ENCODE data around the gene LSM2. TPM values are rescaled to one million over a fixed set of nuclear protein-coding genes. Genes with fewer than 3 reads are reported as not detected.
"Not testable (repeated sequence)": the region's sequence is repeated elsewhere in the genome, so short reads cannot be mapped to it uniquely, and the experiment has no call there.

LSM2 gene
- total RNA-seq, 4 donors from 2014 or later: 37.1 to 119 (median 58.7) TPM

DNA sequence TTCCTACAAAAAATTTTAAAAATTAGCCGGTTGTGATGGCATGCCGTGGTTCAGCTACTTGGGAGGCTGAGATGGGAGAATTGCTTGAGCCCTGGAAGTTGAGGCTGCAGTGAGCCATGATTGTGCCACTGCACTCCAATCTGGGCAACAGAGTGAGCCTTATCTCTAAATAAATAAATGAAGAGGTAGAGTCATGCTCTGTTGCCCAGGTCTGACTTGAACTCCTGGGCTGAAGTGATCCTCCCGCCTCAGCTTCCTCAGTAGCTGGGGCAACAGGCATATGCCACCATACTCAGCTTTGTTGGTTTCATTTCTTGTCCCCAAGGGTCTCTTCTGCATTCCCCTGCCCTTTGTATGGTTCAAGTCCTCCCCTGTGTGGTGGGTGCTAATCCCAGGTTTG, 37.7 kb upstream of the LSM2 start:
- Histone ChIP-seq H3K4me3 (no peak overlapping the region), H3K4me1 (no peaks in the 10 kb centered on the region), H3K9me3 (no peaks in the 10 kb centered on the region), H3K27ac (no peak overlapping the region), H3K27me3 (no peaks in the 10 kb centered on the region), H3K36me3 (no peaks in the 10 kb centered on the region)
- TF ChIP-seq, protein P1, sequence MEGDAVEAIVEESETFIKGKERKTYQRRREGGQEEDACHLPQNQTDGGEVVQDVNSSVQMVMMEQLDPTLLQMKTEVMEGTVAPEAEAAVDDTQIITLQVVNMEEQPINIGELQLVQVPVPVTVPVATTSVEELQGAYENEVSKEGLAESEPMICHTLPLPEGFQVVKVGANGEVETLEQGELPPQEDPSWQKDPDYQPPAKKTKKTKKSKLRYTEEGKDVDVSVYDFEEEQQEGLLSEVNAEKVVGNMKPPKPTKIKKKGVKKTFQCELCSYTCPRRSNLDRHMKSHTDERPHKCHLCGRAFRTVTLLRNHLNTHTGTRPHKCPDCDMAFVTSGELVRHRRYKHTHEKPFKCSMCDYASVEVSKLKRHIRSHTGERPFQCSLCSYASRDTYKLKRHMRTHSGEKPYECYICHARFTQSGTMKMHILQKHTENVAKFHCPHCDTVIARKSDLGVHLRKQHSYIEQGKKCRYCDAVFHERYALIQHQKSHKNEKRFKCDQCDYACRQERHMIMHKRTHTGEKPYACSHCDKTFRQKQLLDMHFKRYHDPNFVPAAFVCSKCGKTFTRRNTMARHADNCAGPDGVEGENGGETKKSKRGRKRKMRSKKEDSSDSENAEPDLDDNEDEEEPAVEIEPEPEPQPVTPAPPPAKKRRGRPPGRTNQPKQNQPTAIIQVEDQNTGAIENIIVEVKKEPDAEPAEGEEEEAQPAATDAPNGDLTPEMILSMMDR (IDR thresholded peaks at IDR 0.05): no peak
- TF ChIP-seq POLR2A (IDR thresholded peaks at IDR 0.05): no peak
- DNase-seq: no peak
- intact Hi-C loops (cut with DNase I; ENCODE audit: low total_unique reads): no loop called here

DNA sequence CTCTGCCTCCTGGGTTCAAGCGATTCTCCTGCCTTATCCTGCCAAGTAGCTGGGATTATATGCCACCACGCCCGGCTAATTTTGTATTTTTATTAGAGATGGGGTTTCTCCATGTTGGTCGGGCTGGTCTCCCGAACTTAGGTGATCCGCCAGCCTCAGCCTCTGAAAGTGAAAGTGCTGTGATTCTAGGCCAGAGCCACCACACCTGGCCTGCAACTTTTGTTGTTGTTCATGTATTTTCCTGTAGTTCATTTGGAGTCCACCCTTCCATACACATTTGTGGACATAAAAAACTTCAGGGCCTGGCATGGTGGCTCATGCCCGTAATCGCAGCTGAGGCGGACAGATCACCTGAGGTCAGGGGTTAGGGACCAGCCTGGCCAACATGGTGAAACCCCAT, 35.3 kb upstream of the LSM2 start:
- Histone ChIP-seq H3K27me3 (no peaks in the 10 kb centered on the region), H3K4me1 (peaks cover 0 to 6% of the 10 kb centered on the region in 2 donors), H3K27ac (no peak overlapping the region), H3K36me3 (no peaks in the 10 kb centered on the region), H3K9me3 (no peaks in the 10 kb centered on the region), H3K4me3 (no peak overlapping the region)
- no peak for TF ChIP-seq POLR2A (IDR thresholded peaks at IDR 0.05)
- TF ChIP-seq, protein P1 (IDR thresholded peaks at IDR 0.05): no peak
- intact Hi-C loops (cut with DNase I; ENCODE audit: low total_unique reads): no loop called here
- DNase-seq: no peak

DNA sequence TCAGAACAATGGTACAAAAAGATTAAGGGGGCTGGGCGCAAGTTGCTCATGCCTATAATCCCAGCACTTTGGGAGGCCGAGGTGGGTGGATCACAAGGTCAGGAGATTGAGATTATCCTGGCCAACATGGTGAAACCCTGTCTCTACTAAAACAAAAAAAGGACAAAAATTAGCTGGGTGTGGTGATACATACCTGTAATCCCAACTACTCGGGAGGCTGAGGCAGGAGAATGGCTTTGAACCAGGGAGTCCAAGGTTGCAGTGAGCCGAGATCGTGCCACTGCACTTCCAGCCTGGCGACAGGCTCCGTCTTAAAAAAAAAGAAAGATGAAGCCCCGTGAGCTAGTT, 33.0 kb upstream of the LSM2 start:
- H3K36me3 ChIP-seq; H3K4me3 ChIP-seq; DNase-seq; H3K9me3 ChIP-seq; H3K27ac ChIP-seq; H3K27me3 ChIP-seq; intact Hi-C loops (cut with DNase I; ENCODE audit: low total_unique reads): not testable (repeated sequence)
- peaks cover 0 to 12% of the 10 kb centered on the region in 2 donors for H3K4me1 ChIP-seq

DNA sequence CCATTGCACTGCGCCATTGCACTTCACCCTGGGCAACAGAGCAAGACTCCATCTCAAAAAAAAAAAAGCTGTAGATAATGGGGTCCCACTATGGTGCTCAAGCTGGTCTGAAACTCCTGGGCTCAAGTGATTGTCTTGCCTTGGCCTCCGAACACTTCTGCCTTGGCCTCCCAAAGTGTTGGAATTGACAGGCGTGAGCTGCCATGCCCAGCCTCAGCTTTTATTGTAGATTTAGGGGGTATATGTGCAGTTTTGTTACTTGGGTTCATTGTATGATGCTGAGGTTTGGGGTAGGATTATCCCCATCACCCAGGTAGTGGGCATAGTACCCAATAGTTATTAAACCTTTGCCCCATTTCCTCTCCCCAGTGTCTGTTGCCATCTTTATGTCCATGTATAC, 32.2 kb upstream of the LSM2 start:
- Histone ChIP-seq H3K4me1 (peaks cover 0 to 12% of the 10 kb centered on the region in 2 donors), H3K27ac (no peak overlapping the region), H3K36me3 (no peaks in the 10 kb centered on the region), H3K9me3 (no peaks in the 10 kb centered on the region), H3K27me3 (no peaks in the 10 kb centered on the region), H3K4me3 (no peak overlapping the region)
- TF ChIP-seq, protein P1 (IDR thresholded peaks at IDR 0.05): no peak
- TF ChIP-seq POLR2A (IDR thresholded peaks at IDR 0.05): no peak
- DNase-seq: no peak
- intact Hi-C loops (cut with DNase I; ENCODE audit: low total_unique reads): no loop called here

DNA sequence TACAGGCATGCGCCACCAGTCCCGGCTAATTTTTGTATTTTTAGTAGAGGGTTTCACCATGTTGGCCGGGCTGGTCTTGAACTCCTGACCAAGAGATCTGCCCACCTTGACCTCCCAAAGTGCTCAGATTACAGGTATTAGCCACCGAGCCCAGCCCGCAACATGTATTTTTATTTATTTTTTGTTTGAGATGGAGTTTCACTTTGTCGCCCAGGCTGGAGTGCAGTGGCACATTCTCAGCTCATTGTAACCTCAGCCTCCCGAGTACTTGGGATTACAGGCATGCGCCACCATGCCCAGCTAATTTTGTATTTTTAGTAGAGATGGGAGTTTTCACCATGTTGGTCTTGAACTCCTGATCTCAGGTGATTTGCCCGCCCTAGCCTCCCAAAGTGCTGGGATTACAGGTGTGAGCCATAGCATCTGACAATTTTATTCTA, 31.4 kb upstream of the LSM2 start:
- H3K4me1 ChIP-seq: peaks cover 0 to 12% of the 10 kb centered on the region in 2 donors
- H3K9me3 ChIP-seq; intact Hi-C loops (cut with DNase I; ENCODE audit: low total_unique reads); H3K27me3 ChIP-seq; DNase-seq; H3K27ac ChIP-seq; H3K36me3 ChIP-seq; H3K4me3 ChIP-seq: not testable (repeated sequence)

DNA sequence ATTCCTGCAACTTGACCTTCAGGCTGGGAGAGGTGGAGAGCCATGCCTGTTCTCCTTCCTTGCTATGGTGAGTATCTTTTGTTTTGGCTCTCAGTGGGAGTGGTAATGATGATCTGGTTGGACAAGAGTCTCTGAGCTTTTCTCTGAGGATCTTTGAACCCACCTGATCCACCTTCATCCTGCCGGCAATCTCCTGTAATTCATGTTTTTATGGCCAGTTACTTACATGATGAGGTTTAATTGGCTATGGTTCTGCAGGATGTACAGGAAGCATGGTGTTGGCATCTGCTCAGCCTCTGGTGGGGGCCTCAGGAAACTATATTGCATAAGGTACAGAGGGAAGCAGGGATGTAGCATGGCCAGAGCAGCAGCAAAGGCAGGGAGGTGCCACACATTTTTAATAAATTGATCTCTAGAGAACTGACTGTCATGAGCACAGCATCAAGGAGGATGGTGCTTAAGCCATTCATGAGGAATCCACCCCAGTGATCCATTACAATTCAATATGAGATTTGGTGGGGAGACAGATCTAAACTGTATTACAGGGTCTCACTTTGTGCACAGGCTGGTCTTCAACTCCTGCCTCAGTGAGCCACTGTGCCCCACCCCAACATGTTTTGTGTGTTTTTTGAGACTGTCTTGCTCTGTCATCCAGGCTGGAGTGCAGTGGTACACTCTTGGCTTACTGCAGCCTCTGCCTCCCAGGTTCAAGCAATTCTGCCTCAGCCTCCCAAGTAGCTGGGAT, 30.8 kb upstream of the LSM2 start:
- no peak for DNase-seq
- Histone ChIP-seq H3K27ac (peak overlapping the region; percentile 91 to 99), H3K4me1 (peaks cover 0 to 12% of the 10 kb centered on the region in 2 donors), H3K27me3 (no peaks in the 10 kb centered on the region), H3K36me3 (no peaks in the 10 kb centered on the region), H3K9me3 (no peaks in the 10 kb centered on the region), H3K4me3 (no peak overlapping the region)
- TF ChIP-seq POLR2A (IDR thresholded peaks at IDR 0.05): no peak
- TF ChIP-seq, protein P1 (IDR thresholded peaks at IDR 0.05): no peak
- intact Hi-C loops (cut with DNase I; ENCODE audit: low total_unique reads): no loop called here
